AG09319 (cell line): ENCODE results near the gene ANKDD1A.

ENCODE experiments used
- DNase-seq: peaks from one replicate; pipeline ENCODE4 v3.0.0-alpha.2; 2010; ENCODE audit warnings: low read depth; ENCODE audit errors: extremely low read depth
- TF ChIP-seq, protein P1 (sequence below): IDR thresholded peaks from 2 replicates; pipeline ENCODE4 v1.5.1; 2011; ENCODE audit warnings: low read depth, mild to moderate bottlenecking, inconsistent platforms, low read length, moderate library complexity

Gene ANKDD1A

GRCh38 chr15:64869501-64869900 lies 42.2 kb upstream of the ANKDD1A start:
- DNase-seq: no peak
- TF ChIP-seq, protein P1, sequence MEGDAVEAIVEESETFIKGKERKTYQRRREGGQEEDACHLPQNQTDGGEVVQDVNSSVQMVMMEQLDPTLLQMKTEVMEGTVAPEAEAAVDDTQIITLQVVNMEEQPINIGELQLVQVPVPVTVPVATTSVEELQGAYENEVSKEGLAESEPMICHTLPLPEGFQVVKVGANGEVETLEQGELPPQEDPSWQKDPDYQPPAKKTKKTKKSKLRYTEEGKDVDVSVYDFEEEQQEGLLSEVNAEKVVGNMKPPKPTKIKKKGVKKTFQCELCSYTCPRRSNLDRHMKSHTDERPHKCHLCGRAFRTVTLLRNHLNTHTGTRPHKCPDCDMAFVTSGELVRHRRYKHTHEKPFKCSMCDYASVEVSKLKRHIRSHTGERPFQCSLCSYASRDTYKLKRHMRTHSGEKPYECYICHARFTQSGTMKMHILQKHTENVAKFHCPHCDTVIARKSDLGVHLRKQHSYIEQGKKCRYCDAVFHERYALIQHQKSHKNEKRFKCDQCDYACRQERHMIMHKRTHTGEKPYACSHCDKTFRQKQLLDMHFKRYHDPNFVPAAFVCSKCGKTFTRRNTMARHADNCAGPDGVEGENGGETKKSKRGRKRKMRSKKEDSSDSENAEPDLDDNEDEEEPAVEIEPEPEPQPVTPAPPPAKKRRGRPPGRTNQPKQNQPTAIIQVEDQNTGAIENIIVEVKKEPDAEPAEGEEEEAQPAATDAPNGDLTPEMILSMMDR: no peak

DNA sequence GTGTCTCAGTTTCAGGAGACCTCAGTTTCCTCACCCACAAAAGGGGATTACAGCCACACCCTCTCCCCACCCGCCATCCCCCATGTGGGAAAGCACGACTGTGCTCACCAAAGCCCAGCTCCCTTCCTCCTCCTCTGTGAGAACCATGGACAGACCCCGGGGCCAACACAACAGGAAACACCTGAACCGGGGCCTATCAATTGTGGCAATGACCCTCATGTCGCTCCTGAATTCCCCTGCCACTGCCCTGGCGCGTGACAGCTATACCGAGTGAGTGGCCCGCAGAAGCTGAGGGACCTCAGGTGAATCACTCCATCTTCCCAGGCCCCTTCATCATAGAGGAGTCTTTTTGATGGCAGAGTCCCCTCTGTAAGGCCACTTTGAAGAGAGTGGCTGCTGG lies 41.3 kb upstream of the ANKDD1A start:
- TF ChIP-seq, protein P1: no peak
- no peak for DNase-seq

- TF ChIP-seq, protein P1: no peak
These were observed 36.0 kb upstream of the ANKDD1A start for GRCh38 chr15:64875641-64876223.

GRCh38 chr15:64877435-64877834 lies 34.3 kb upstream of the ANKDD1A start:
- no peak for DNase-seq
- TF ChIP-seq, protein P1: no peak

More at GRCh38 chr15:64875641-64876223, 36.0 kb upstream of the ANKDD1A start:
- DNase-seq: no peak

GRCh38 chr15:64878705-64879104 lies 33.0 kb upstream of the ANKDD1A start:
- TF ChIP-seq, protein P1: no peak
- no peak for DNase-seq

DNA sequence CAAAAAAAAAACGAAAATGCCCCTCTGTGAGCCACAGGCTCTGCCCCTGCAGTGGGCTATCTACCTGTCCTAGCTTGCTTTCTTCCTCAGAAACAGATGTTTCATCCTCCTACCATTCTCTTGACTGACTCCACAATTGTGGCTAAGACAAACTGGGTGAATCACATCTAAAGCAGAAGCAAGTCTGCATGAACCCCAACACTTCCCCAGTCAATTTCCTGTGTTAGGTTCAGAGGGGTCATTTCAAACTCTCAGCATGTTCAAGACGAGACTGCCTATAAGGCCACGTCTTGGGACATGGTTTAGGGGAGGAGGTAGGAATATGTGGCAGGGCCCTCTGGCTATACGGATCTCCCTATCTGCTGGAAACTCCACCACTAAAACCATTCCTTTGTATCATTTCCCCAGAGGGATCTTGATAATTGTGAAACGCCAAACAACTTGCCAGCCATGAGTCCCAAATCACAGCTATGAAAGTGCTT lies 28.6 kb upstream of the ANKDD1A start:
- TF ChIP-seq, protein P1: no peak
- DNase-seq: no peak

- DNase-seq: no peak
- TF ChIP-seq, protein P1: no peak
These were observed 27.6 kb upstream of the ANKDD1A start for GRCh38 chr15:64883997-64884511.
